Activated T-helper 17 cell treated with anti-CD3 and anti-CD28 coated beads, Interleukin-2, amount 50 U/mL, for 72 hours (primary cell): ENCODE data around the gene CACNG8. TPM values are rescaled to one million over a fixed set of nuclear protein-coding genes. Genes with fewer than 3 reads are reported as not detected.

ENCODE experiments used
- ATAC-seq: fragments of 150-1000 bp; cut with Tn5 transposase; replicated peaks from 2 replicates; pipeline ENCODE4 v1.10.0; 2021; ENCODE audit warnings: mild to moderate bottlenecking, moderate library complexity
- H3K27ac Mint-ChIP-seq: one replicate; pipeline ENCODE4 v1.8.0; 2022; ENCODE audit warnings: mixed read lengths
- H3K27me3 Mint-ChIP-seq: one replicate; pipeline ENCODE4 v1.8.0; 2022; ENCODE audit warnings: mixed read lengths
- H3K36me3 Mint-ChIP-seq: one replicate; pipeline ENCODE4 v1.8.0; 2022; ENCODE audit warnings: low read depth, mild to moderate bottlenecking, mixed read lengths
- H3K4me1 Mint-ChIP-seq: one replicate; pipeline ENCODE4 v1.8.0; 2022; ENCODE audit warnings: mixed read lengths
- H3K4me3 Mint-ChIP-seq: one replicate; pipeline ENCODE4 v1.8.0; 2022; ENCODE audit warnings: mild to moderate bottlenecking, mixed read lengths
- H3K9me3 Mint-ChIP-seq: one replicate; pipeline ENCODE4 v1.8.0; 2022; ENCODE audit warnings: mixed read lengths
- total RNA-seq, 2 donors: library from RNA; stranded (reverse); gene quantifications; one replicate each; pipeline ENCODE4 v1.2.3, GENCODE V29; 2022

CACNG8 gene
- total RNA-seq, 2 donors from 2014 or later, result 0.05 TPM; not detected in 1

GRCh38 chr19:53978975-53979801, 16.5 kb downstream of the CACNG8 start:
- Mint-ChIP-seq H3K27me3 (peaks cover 29% of the 10 kb centered on the region), H3K4me1 (peaks cover 11% of the 10 kb centered on the region), H3K27ac (no peak overlapping the region), H3K9me3 (peaks cover 8% of the 10 kb centered on the region), H3K4me3 (peak overlapping the region; percentile 31), H3K36me3 (peaks cover 7% of the 10 kb centered on the region)
- ATAC-seq, result no peak

- H3K27ac Mint-ChIP-seq, result no peak overlapping the region
- peaks cover 7% of the 10 kb centered on the region for H3K36me3 Mint-ChIP-seq
- H3K9me3 Mint-ChIP-seq, result peaks cover 8% of the 10 kb centered on the region
- peaks cover 26% of the 10 kb centered on the region for H3K27me3 Mint-ChIP-seq
- no peak for ATAC-seq
- peak overlapping the region; percentile 31 for H3K4me3 Mint-ChIP-seq
- H3K4me1 Mint-ChIP-seq, result peaks cover 11% of the 10 kb centered on the region
Measured at GRCh38 chr19:53980539-53981375, 18.0 kb downstream of the CACNG8 start.

- peaks cover 11% of the 10 kb centered on the region for H3K4me1 Mint-ChIP-seq
- peaks cover 8% of the 10 kb centered on the region for H3K9me3 Mint-ChIP-seq
- H3K4me3 Mint-ChIP-seq, result peak overlapping the region; percentile 31
- H3K36me3 Mint-ChIP-seq, result peaks cover 7% of the 10 kb centered on the region
- ATAC-seq, result no peak
- H3K27me3 Mint-ChIP-seq, result peaks cover 25% of the 10 kb centered on the region
- H3K27ac Mint-ChIP-seq, result no peak overlapping the region
Measured at GRCh38 chr19:53981376-53981951, 18.7 kb downstream of the CACNG8 start.

GRCh38 chr19:53982001-53982451, 19.3 kb downstream of the CACNG8 start:
- peaks cover 25% of the 10 kb centered on the region for H3K27me3 Mint-ChIP-seq
- H3K4me3 Mint-ChIP-seq, result no peak overlapping the region
- peaks cover 7% of the 10 kb centered on the region for H3K36me3 Mint-ChIP-seq
- peaks cover 8% of the 10 kb centered on the region for H3K9me3 Mint-ChIP-seq
- no peak overlapping the region for H3K27ac Mint-ChIP-seq
- ATAC-seq, result no peak
- H3K4me1 Mint-ChIP-seq, result peaks cover 11% of the 10 kb centered on the region

GRCh38 chr19:53982611-53983010, 19.9 kb downstream of the CACNG8 start:
- Mint-ChIP-seq H3K27ac (no peak overlapping the region), H3K9me3 (peaks cover 8% of the 10 kb centered on the region), H3K27me3 (peaks cover 23% of the 10 kb centered on the region), H3K36me3 (peaks cover 7% of the 10 kb centered on the region), H3K4me3 (no peak overlapping the region), H3K4me1 (peaks cover 9% of the 10 kb centered on the region)
- ATAC-seq, result no peak

GRCh38 chr19:53983457-53984289, 20.9 kb downstream of the CACNG8 start:
- Mint-ChIP-seq H3K4me3 (no peak overlapping the region), H3K27me3 (peaks cover 21% of the 10 kb centered on the region), H3K27ac (no peak overlapping the region), H3K36me3 (peaks cover 7% of the 10 kb centered on the region), H3K9me3 (peaks cover 8% of the 10 kb centered on the region), H3K4me1 (peaks cover 7% of the 10 kb centered on the region)
- no peak for ATAC-seq

- H3K4me3 Mint-ChIP-seq, result no peak overlapping the region
- peaks cover 3% of the 10 kb centered on the region for H3K9me3 Mint-ChIP-seq
- no peak overlapping the region for H3K27ac Mint-ChIP-seq
- no peaks in the 10 kb centered on the region for H3K4me1 Mint-ChIP-seq
- no peak for ATAC-seq
- H3K36me3 Mint-ChIP-seq, result peaks cover under 1% of the 10 kb centered on the region
- peaks cover 7% of the 10 kb centered on the region for H3K27me3 Mint-ChIP-seq
Measured at GRCh38 chr19:53985863-53986262, 23.1 kb downstream of the CACNG8 start.

GRCh38 chr19:53988981-53989380, 26.2 kb downstream of the CACNG8 start:
- Mint-ChIP-seq H3K4me3 (no peak overlapping the region), H3K4me1 (no peaks in the 10 kb centered on the region), H3K27ac (no peak overlapping the region), H3K27me3 (peaks cover 19% of the 10 kb centered on the region), H3K9me3 (no peaks in the 10 kb centered on the region), H3K36me3 (no peaks in the 10 kb centered on the region)
- no peak for ATAC-seq

GRCh38 chr19:53989600-53990533, 27.1 kb downstream of the CACNG8 start:
- H3K27ac Mint-ChIP-seq, result no peak overlapping the region
- H3K9me3 Mint-ChIP-seq, result no peaks in the 10 kb centered on the region
- H3K4me3 Mint-ChIP-seq, result no peak overlapping the region
- ATAC-seq, result no peak
- H3K36me3 Mint-ChIP-seq, result no peaks in the 10 kb centered on the region
- H3K27me3 Mint-ChIP-seq, result peaks cover 28% of the 10 kb centered on the region
- H3K4me1 Mint-ChIP-seq, result no peaks in the 10 kb centered on the region

- no peaks in the 10 kb centered on the region for H3K4me1 Mint-ChIP-seq
- H3K4me3 Mint-ChIP-seq, result peak within 1 kb of the TSS; percentile 53
- H3K9me3 Mint-ChIP-seq, result no peaks in the 10 kb centered on the region
- H3K27me3 Mint-ChIP-seq, result peaks cover 41% of the 10 kb centered on the region
- H3K27ac Mint-ChIP-seq, result no peak within 1 kb of the TSS
- no peaks in the 10 kb centered on the region for H3K36me3 Mint-ChIP-seq
- no peak for ATAC-seq
Measured at GRCh38 chr19:53991224-53992113, 28.7 kb downstream of the CACNG8 start, which contains the start of gene CACNG6. CACNG6 (plus strand) TSS chr19:53991637; CDS start chr19:53992878, 1,241 bp downstream.

- H3K4me3 Mint-ChIP-seq, result peak overlapping the region; percentile 53
Measured at GRCh38 chr19:53992211-53992610, 29.5 kb downstream of the CACNG8 start.

GRCh38 chr19:53992815-53993214, 30.1 kb downstream of the CACNG8 start:
- no peaks in the 10 kb centered on the region for H3K9me3 Mint-ChIP-seq
- no peaks in the 10 kb centered on the region for H3K36me3 Mint-ChIP-seq
- H3K27me3 Mint-ChIP-seq, result peaks cover 42% of the 10 kb centered on the region

More at GRCh38 chr19:53992211-53992610, 29.5 kb downstream of the CACNG8 start:
- no peak for ATAC-seq
- H3K36me3 Mint-ChIP-seq, result no peaks in the 10 kb centered on the region
- no peaks in the 10 kb centered on the region for H3K4me1 Mint-ChIP-seq
- H3K27me3 Mint-ChIP-seq, result peaks cover 42% of the 10 kb centered on the region
- no peaks in the 10 kb centered on the region for H3K9me3 Mint-ChIP-seq
- no peak overlapping the region for H3K27ac Mint-ChIP-seq

More at GRCh38 chr19:53992815-53993214, 30.1 kb downstream of the CACNG8 start:
- Mint-ChIP-seq H3K4me3 (no peak overlapping the region), H3K4me1 (no peaks in the 10 kb centered on the region), H3K27ac (no peak overlapping the region)
- no peak for ATAC-seq
